Aorta (tissue), 5 donors: ENCODE data around the gene MPV17L. TPM values are rescaled to one million over a fixed set of nuclear protein-coding genes. Genes with fewer than 3 reads are reported as not detected.
A peak's percentile ranks its signal among the peaks of the same experiment; 100 is the strongest.
"Not testable (repeated sequence)": the region's sequence is repeated elsewhere in the genome, so short reads cannot be mapped to it uniquely, and the experiment has no call there.

Experiments used
- ATAC-seq: fragments of 200-7000 bp; cut with Tn5 transposase; one replicate; pipeline ENCODE4 v1.9.1; 2022; ENCODE audit warnings: moderate library complexity; ENCODE audit not compliant: low FRiP score
- DNase-seq, 2 donors: peaks; one replicate each; pipeline ENCODE4 v3.0.0-alpha.2; 2020
- H3K27ac ChIP-seq, 2 donors: one replicate each; pipeline ENCODE4 v1.5.1; 2013; ENCODE audit warnings: low read length in 2 of 2, mild to moderate bottlenecking in 2 of 2, moderate library complexity in 2 of 2, control low read depth in 1 of 2, inconsistent platforms in 1 of 2, low read depth in 1 of 2
- H3K27me3 ChIP-seq, 2 donors: one replicate each; pipeline ENCODE4 v1.6.1; 2013; ENCODE audit warnings: control low read depth in 1 of 2, low read length in 1 of 2, mild to moderate bottlenecking in 1 of 2, moderate library complexity in 1 of 2; ENCODE audit not compliant: insufficient read depth in 2 of 2, control insufficient read depth in 1 of 2
- H3K36me3 ChIP-seq, 2 donors: one replicate each; pipeline ENCODE4 v1.6.1; 2013; ENCODE audit warnings: control low read depth in 1 of 2, low read length in 1 of 2, mild to moderate bottlenecking in 1 of 2; ENCODE audit not compliant: insufficient read depth in 2 of 2, control insufficient read depth in 1 of 2
- H3K4me1 ChIP-seq, 2 donors: one replicate each; pipeline ENCODE4 v1.6.1; 2013; ENCODE audit warnings: low read length in 2 of 2, control low read depth in 1 of 2, mild to moderate bottlenecking in 1 of 2, moderate library complexity in 1 of 2; ENCODE audit not compliant: insufficient read depth in 2 of 2, control insufficient read depth in 1 of 2
- H3K4me3 ChIP-seq, 2 donors: one replicate each; pipeline ENCODE4 v1.5.1; 2013; ENCODE audit warnings: low read length in 2 of 2, control low read depth in 1 of 2, mild to moderate bottlenecking in 1 of 2
- H3K9me3 ChIP-seq: one replicate; pipeline ENCODE4 v1.6.1; 2013; ENCODE audit warnings: mild to moderate bottlenecking, low read length; ENCODE audit not compliant: control insufficient read depth
- WGBS, 2 donors: extraction: QIAGEN DNeasy Blood & Tissue Kit; methylation state at CpG; one replicate each; pipeline ENCODE4 v1.1.7; 2013; 5-methylcytosine and 5-hydroxymethylcytosine counted together
- intact Hi-C, 2 donors: fragments of 100-400 bp; cut with DNase I; formaldehyde crosslinking; loops; one replicate each; pipeline versions ENCODE4 v1.14.2 to v1.15.0; 2022
- polyA plus RNA-seq, 2 donors: library from polyadenylated mRNA; stranded (reverse); fragments of 200-250 nt; gene quantifications; one replicate each; pipeline ENCODE4 v1.2.3, GENCODE V29; 2013
- total RNA-seq, 2 donors: library from RNA; stranded (reverse); fragmentation: NEBNext Ultra II Directional; extraction: Animal tissue kit (Norgen Biotek cat#: 25700); gene quantifications; one replicate each; pipeline ENCODE4 v1.2.1, GENCODE V29; 2021
- donor health status: healthy with polysubstance abuse.
- donor health status: Bipolar disorder and iron deficiency.
- donor health status: DM: no; HTN: no; CAD: no.
- donor health status: DM: no; HTN: no; CAD: no.
- donor health status: DM: yes; HTN: yes; CAD: no.

The MPV17L gene
- total and polyA plus RNA-seq, 4 donors, result 2.1 to 5.6 (median 3.2) TPM

- no peak overlapping the region for H3K27ac ChIP-seq
- H3K36me3 ChIP-seq, result no peaks in the 10 kb centered on the region
- H3K4me3 ChIP-seq, result no peak overlapping the region
- DNase-seq, result no peak
- H3K27me3 ChIP-seq, result no peaks in the 10 kb centered on the region
- intact Hi-C loops, result loop anchor here in 1 of 2 donors (10.0 kb wide), 1 partner anchor 763 kb away; no protein-coding TSS in a partner anchor
- no peak for ATAC-seq
- H3K9me3 ChIP-seq, result no peaks in the 10 kb centered on the region
- 83 to 88% methylated on average over 8 of the region's 8 CpGs for WGBS, 2 donors
- no peaks in the 10 kb centered on the region for H3K4me1 ChIP-seq
Measured at GRCh38 chr16:15422222-15422621, 26.7 kb downstream of the MPV17L start.

GRCh38 chr16:15425861-15426260 is 30.3 kb downstream of the MPV17L start:
- H3K27ac ChIP-seq, result no peak overlapping the region
- no peak for ATAC-seq
- no peaks in the 10 kb centered on the region for H3K36me3 ChIP-seq
- no peak overlapping the region for H3K4me3 ChIP-seq
- intact Hi-C loops, result loop anchor here (5.0 to 10.0 kb wide), 2 partner anchors 126 to 759 kb away; no protein-coding TSS in a partner anchor
- no peak for DNase-seq
- no peaks in the 10 kb centered on the region for H3K27me3 ChIP-seq
- no peaks in the 10 kb centered on the region for H3K9me3 ChIP-seq
- WGBS, 2 donors, result 74 to 75% methylated on average over 6 of the region's 6 CpGs
- H3K4me1 ChIP-seq, result no peaks in the 10 kb centered on the region

- no peaks in the 10 kb centered on the region for H3K9me3 ChIP-seq
- DNase-seq (no peak), ATAC-seq (no peak)
- H3K4me1 ChIP-seq, result no peaks in the 10 kb centered on the region
- intact Hi-C loops, result loop anchor here (5.0 to 10.0 kb wide), 2 partner anchors 126 to 758 kb away; no protein-coding TSS in a partner anchor
- no peaks in the 10 kb centered on the region for H3K27me3 ChIP-seq
- H3K4me3 ChIP-seq, result no peak overlapping the region
- no peak overlapping the region for H3K27ac ChIP-seq
- 77 to 87% methylated on average over 6 of the region's 6 CpGs for WGBS, 2 donors
- no peaks in the 10 kb centered on the region for H3K36me3 ChIP-seq
Measured at GRCh38 chr16:15426796-15427195, 31.2 kb downstream of the MPV17L start.

- 4 to 6% methylated on average over 8 of the region's 8 CpGs for WGBS, 2 donors
- Histone ChIP-seq H3K4me3 (no peak overlapping the region), H3K27me3 (no peaks in the 10 kb centered on the region), H3K27ac (no peak overlapping the region), H3K36me3 (no peaks in the 10 kb centered on the region), H3K4me1 (no peaks in the 10 kb centered on the region), H3K9me3 (no peaks in the 10 kb centered on the region)
- peak; percentile 79 to 89 for DNase-seq
- intact Hi-C loops, result loop anchor here (2.0 to 10.0 kb wide), 3 partner anchors 123 to 757 kb away; no protein-coding TSS in a partner anchor
- peak; percentile 90 for ATAC-seq
Measured at GRCh38 chr16:15427648-15428239, 32.2 kb downstream of the MPV17L start.

- H3K36me3 ChIP-seq, DNase-seq, H3K4me3 ChIP-seq, H3K9me3 ChIP-seq, H3K4me1 ChIP-seq, H3K27me3 ChIP-seq, ATAC-seq, intact Hi-C loops, H3K27ac ChIP-seq: not testable (repeated sequence)
- WGBS, 2 donors, result 54 to 64% methylated on average over 11 of the region's 11 CpGs
Measured at GRCh38 chr16:15430884-15431283, 35.3 kb downstream of the MPV17L start.

- H3K27ac ChIP-seq, result no peak overlapping the region
- no peaks in the 10 kb centered on the region for H3K36me3 ChIP-seq
- ATAC-seq, result peak; percentile 40
- H3K27me3 ChIP-seq, result no peaks in the 10 kb centered on the region
- intact Hi-C loops, result no loop called here
- H3K9me3 ChIP-seq, result no peaks in the 10 kb centered on the region
- no peaks in the 10 kb centered on the region for H3K4me1 ChIP-seq
- peak overlapping the region; percentile 64 to 82 for H3K4me3 ChIP-seq
- no peak for DNase-seq
- 8 to 15% methylated on average over 12 of the region's 12 CpGs for WGBS, 2 donors
Measured at GRCh38 chr16:15434079-15434424, 38.5 kb downstream of the MPV17L start.

GRCh38 chr16:15434425-15435215 is 39.1 kb downstream of the MPV17L start, which contains the start of gene BMERB1:
Gene BMERB1 (plus strand): TSS chr16:15434588. CDS start chr16:15434654, 66 bp downstream.
- Histone ChIP-seq H3K27ac (peak within 1 kb of the TSS in 1 of 2 donors; percentile 55), H3K4me1 (peaks cover 0 to 4% of the 10 kb centered on the region in 2 donors), H3K9me3 (no peaks in the 10 kb centered on the region), H3K4me3 (peak within 1 kb of the TSS; percentile 64 to 82), H3K27me3 (no peaks in the 10 kb centered on the region), H3K36me3 (no peaks in the 10 kb centered on the region)
- intact Hi-C loops, result no loop called here
- peak; percentile 87 to 95 for DNase-seq
- WGBS, 2 donors, result 0% methylated on average over 42 to 63 of the region's 63 CpGs
- ATAC-seq, result peak; percentile 94

- Histone ChIP-seq H3K9me3 (no peaks in the 10 kb centered on the region), H3K27me3 (no peaks in the 10 kb centered on the region), H3K4me3 (peak overlapping the region; percentile 64 to 82), H3K27ac (peak overlapping the region; percentile 34 to 55), H3K36me3 (no peaks in the 10 kb centered on the region), H3K4me1 (peaks cover 0 to 6% of the 10 kb centered on the region in 2 donors)
- ATAC-seq, result peak; percentile 21
- no peak for DNase-seq
- intact Hi-C loops, result no loop called here
- WGBS, 2 donors, result 5 to 7% methylated on average over 22 of the region's 22 CpGs
Measured at GRCh38 chr16:15435216-15435864, 39.8 kb downstream of the MPV17L start.
